ENCODE data around the gene CHCHD3.

Gene CHCHD3

GRCh38 chr7:132993377-132994013, 88.4 kb downstream of the CHCHD3 start:
- H3K27me3 ChIP-seq (ENCODE audit: insufficient read depth, low read depth, severe bottlenecking) = no peaks in the 10 kb centered on the region
- no peak for DNase-seq
- H3K4me3 ChIP-seq (ENCODE audit: low read depth, low read length) = no peak overlapping the region
- no peaks in the 10 kb centered on the region for H3K9me3 ChIP-seq (ENCODE audit: severe bottlenecking)
- TF ChIP-seq CTCF (IDR thresholded peaks at IDR 0.05; ENCODE audit: low read depth, low read length) = no peak
- H3K27ac ChIP-seq = no peak overlapping the region
- H3K36me3 ChIP-seq = no peaks in the 10 kb centered on the region

- DNase-seq = no peak
- Histone ChIP-seq H3K9me3 (ENCODE audit: severe bottlenecking) (no peaks in the 10 kb centered on the region), H3K27ac (no peak overlapping the region), H3K4me3 (ENCODE audit: low read depth, low read length) (no peak overlapping the region), H3K27me3 (ENCODE audit: insufficient read depth, low read depth, severe bottlenecking) (no peaks in the 10 kb centered on the region), H3K36me3 (no peaks in the 10 kb centered on the region)
- no peak for TF ChIP-seq CTCF (IDR thresholded peaks at IDR 0.05; ENCODE audit: low read depth, low read length)
These were observed 90.0 kb downstream of the CHCHD3 start for GRCh38 chr7:132991615-132992587.

GRCh38 chr7:132988117-132988516, 93.8 kb downstream of the CHCHD3 start:
- Histone ChIP-seq H3K4me3 (ENCODE audit: low read depth, low read length) (no peak overlapping the region), H3K36me3 (no peaks in the 10 kb centered on the region), H3K27ac (no peak overlapping the region), H3K9me3 (ENCODE audit: severe bottlenecking) (no peaks in the 10 kb centered on the region), H3K27me3 (ENCODE audit: insufficient read depth, low read depth, severe bottlenecking) (no peaks in the 10 kb centered on the region)
- no peak for DNase-seq
- TF ChIP-seq CTCF (IDR thresholded peaks at IDR 0.05; ENCODE audit: low read depth, low read length) = no peak

GRCh38 chr7:132980402-132980801, 101.5 kb downstream of the CHCHD3 start:
- Histone ChIP-seq H3K4me3 (ENCODE audit: low read depth, low read length) (no peak overlapping the region), H3K36me3 (no peaks in the 10 kb centered on the region), H3K27me3 (ENCODE audit: insufficient read depth, low read depth, severe bottlenecking) (no peaks in the 10 kb centered on the region), H3K27ac (no peak overlapping the region), H3K9me3 (ENCODE audit: severe bottlenecking) (no peaks in the 10 kb centered on the region)
- no peak for DNase-seq
- no peak for TF ChIP-seq CTCF (IDR thresholded peaks at IDR 0.05; ENCODE audit: low read depth, low read length)

GRCh38 chr7:132979524-132979923, 102.4 kb downstream of the CHCHD3 start:
- no peaks in the 10 kb centered on the region; the same call in 1 of the 2 replicates for H3K36me3 ChIP-seq
- H3K27ac ChIP-seq = no peak overlapping the region
- no peak overlapping the region for H3K4me3 ChIP-seq (ENCODE audit: low read depth, low read length)
- TF ChIP-seq CTCF (IDR thresholded peaks at IDR 0.05; ENCODE audit: low read depth, low read length) = no peak
- H3K27me3 ChIP-seq (ENCODE audit: insufficient read depth, low read depth, severe bottlenecking) = no peaks in the 10 kb centered on the region
- no peak for DNase-seq
- no peaks in the 10 kb centered on the region for H3K9me3 ChIP-seq (ENCODE audit: severe bottlenecking)
